DOHH2 (cell line): ENCODE data around the gene OSBPL1A.

Experiments used
- H3F3A ChIP-seq: fragments of 200-600 bp; sonication (generic), shearing (Covaris generic); 2 replicates; pipeline ENCODE4 v1.6.0; 2016; ENCODE audit warnings: antibody characterized with exemption, mild to moderate bottlenecking; ENCODE audit not compliant: control insufficient read depth, insufficient read depth
- H3K27ac ChIP-seq: fragments of 200-600 bp; sonication (generic); 2 replicates; pipeline ENCODE4 v1.5.1; 2014; ENCODE audit warnings: low read depth, mild to moderate bottlenecking, low read length, moderate library complexity
- H3K27me3 ChIP-seq: fragments of 200-600 bp; sonication (generic); 2 replicates; pipeline ENCODE4 v1.6.1; 2014; ENCODE audit warnings: mild to moderate bottlenecking, low read length, mixed read lengths; ENCODE audit not compliant: control insufficient read depth
- H3K36me3 ChIP-seq: fragments of 200-600 bp; sonication (generic); 2 replicates; pipeline ENCODE4 v1.6.1; 2014; ENCODE audit warnings: mild to moderate bottlenecking, low read length, moderate library complexity, mixed read lengths; ENCODE audit not compliant: control insufficient read depth
- H3K4me1 ChIP-seq: fragments of 200-600 bp; sonication (generic); 2 replicates; pipeline ENCODE4 v1.6.1; 2014; ENCODE audit warnings: mild to moderate bottlenecking, low read length, mixed read lengths; ENCODE audit not compliant: control insufficient read depth
- H3K4me2 ChIP-seq: fragments of 200-600 bp; sonication (generic); 2 replicates; pipeline ENCODE4 v1.6.0; 2014; ENCODE audit warnings: mild to moderate bottlenecking, low read length, moderate library complexity
- H3K4me3 ChIP-seq: fragments of 200-600 bp; sonication (generic); 2 replicates; pipeline ENCODE4 v1.5.1; 2014; ENCODE audit warnings: mild to moderate bottlenecking, low read length, mixed read lengths
- H3K79me2 ChIP-seq: fragments of 200-600 bp; sonication (generic); 2 replicates; pipeline ENCODE4 v1.6.1; 2014; ENCODE audit warnings: mild to moderate bottlenecking, low read length, mixed read lengths; ENCODE audit not compliant: control insufficient read depth
- H3K9me2 ChIP-seq: fragments of 200-600 bp; sonication (generic); replicated peaks from 2 replicates; pipeline ENCODE4 v1.6.1; 2014; ENCODE audit warnings: mild to moderate bottlenecking, low read length, mixed read lengths; ENCODE audit not compliant: control insufficient read depth
- H3K9me3 ChIP-seq: fragments of 200-600 bp; sonication (generic); 2 replicates; pipeline ENCODE4 v1.6.1; 2014; ENCODE audit warnings: antibody characterized with exemption, low read length, mixed read lengths; ENCODE audit not compliant: control insufficient read depth, insufficient read depth
- H4K20me1 ChIP-seq: fragments of 200-600 bp; sonication (generic); 2 replicates; pipeline ENCODE4 v1.6.0; 2014; ENCODE audit warnings: low read depth, mild to moderate bottlenecking, antibody characterized with exemption, low read length, moderate library complexity; ENCODE audit not compliant: control insufficient read depth, insufficient read depth
- EZH2phosphoT487 ChIP-seq: fragments of 200-600 bp; sonication (generic); IDR thresholded peaks from 2 replicates; pipeline ENCODE4 v1.6.1; 2017; ENCODE audit warnings: borderline replicate concordance, mild to moderate bottlenecking, antibody characterized with exemption, low read length, moderate library complexity, mixed read lengths
- TF ChIP-seq, protein P1 (sequence below): fragments of 200-600 bp; sonication (generic); IDR thresholded peaks from one replicate; pipeline ENCODE4 v1.5.1; 2014; ENCODE audit warnings: antibody characterized with exemption, mild to moderate bottlenecking, low read depth, low read length; ENCODE audit not compliant: poor library complexity, severe bottlenecking

Gene OSBPL1A

DNA sequence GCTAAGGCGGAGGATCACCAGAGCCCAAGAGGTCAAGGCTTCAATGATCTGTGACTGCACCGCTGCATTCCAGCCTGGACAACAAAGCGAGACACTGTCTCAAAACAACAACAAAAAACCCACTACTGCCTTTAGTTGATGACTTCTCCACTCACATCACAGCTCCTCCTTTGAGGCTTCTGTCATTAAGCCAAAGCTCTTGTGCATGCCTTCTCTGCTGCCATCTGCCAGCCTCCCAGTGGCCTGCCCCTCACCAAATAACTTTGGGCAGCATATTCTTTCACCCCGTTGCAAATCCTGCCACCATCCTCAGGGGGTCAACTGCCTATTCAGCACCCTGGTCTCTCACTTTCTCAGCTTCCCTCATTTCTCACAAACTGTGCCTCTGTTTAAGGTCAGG lies 27.5 kb downstream of the OSBPL1A start:
- TF ChIP-seq EZH2phosphoT487, result no peak
- TF ChIP-seq, protein P1, sequence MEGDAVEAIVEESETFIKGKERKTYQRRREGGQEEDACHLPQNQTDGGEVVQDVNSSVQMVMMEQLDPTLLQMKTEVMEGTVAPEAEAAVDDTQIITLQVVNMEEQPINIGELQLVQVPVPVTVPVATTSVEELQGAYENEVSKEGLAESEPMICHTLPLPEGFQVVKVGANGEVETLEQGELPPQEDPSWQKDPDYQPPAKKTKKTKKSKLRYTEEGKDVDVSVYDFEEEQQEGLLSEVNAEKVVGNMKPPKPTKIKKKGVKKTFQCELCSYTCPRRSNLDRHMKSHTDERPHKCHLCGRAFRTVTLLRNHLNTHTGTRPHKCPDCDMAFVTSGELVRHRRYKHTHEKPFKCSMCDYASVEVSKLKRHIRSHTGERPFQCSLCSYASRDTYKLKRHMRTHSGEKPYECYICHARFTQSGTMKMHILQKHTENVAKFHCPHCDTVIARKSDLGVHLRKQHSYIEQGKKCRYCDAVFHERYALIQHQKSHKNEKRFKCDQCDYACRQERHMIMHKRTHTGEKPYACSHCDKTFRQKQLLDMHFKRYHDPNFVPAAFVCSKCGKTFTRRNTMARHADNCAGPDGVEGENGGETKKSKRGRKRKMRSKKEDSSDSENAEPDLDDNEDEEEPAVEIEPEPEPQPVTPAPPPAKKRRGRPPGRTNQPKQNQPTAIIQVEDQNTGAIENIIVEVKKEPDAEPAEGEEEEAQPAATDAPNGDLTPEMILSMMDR, result no peak
- Histone ChIP-seq H3F3A (no peaks in the 10 kb centered on the region), H3K27ac (no peak overlapping the region), H3K9me3 (no peaks in the 10 kb centered on the region), H3K27me3 (no peaks in the 10 kb centered on the region), H3K36me3 (no peaks in the 10 kb centered on the region), H4K20me1 (no peaks in the 10 kb centered on the region), H3K4me1 (no peaks in the 10 kb centered on the region), H3K4me3 (no peak overlapping the region), H3K9me2 (no peaks in the 10 kb centered on the region), H3K79me2 (no peaks in the 10 kb centered on the region), H3K4me2 (no peak overlapping the region)

DNA sequence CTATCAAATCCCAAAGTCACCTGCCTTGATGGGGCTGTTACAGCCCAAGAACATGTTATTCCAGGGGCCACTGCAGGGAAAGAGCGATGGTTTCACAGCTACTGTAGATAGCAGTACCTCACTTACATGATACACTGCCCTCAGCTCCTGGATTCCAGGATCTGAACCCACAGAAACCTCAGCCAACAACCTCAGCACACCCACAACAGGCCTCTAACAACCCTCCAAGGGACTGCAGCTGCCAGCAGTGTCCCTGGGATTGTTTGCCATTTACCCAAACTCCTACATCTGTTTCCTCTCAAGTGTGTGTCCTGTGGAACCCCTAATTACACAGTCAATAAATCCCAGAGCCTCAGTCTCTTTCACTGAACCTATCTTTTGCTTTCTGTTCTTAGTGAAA lies 28.2 kb downstream of the OSBPL1A start:
- TF ChIP-seq, protein P1, result no peak
- no peak for TF ChIP-seq EZH2phosphoT487
- H3K4me1 ChIP-seq, result no peaks in the 10 kb centered on the region
- no peak overlapping the region for H3K27ac ChIP-seq
- H3K4me2 ChIP-seq, result no peak overlapping the region
- no peaks in the 10 kb centered on the region for H3F3A ChIP-seq
- H3K27me3 ChIP-seq, result no peaks in the 10 kb centered on the region
- H3K9me3 ChIP-seq, result no peaks in the 10 kb centered on the region
- no peaks in the 10 kb centered on the region for H4K20me1 ChIP-seq
- no peaks in the 10 kb centered on the region for H3K79me2 ChIP-seq
- no peaks in the 10 kb centered on the region for H3K36me3 ChIP-seq
- H3K9me2 ChIP-seq, result no peaks in the 10 kb centered on the region
- no peak overlapping the region for H3K4me3 ChIP-seq

DNA sequence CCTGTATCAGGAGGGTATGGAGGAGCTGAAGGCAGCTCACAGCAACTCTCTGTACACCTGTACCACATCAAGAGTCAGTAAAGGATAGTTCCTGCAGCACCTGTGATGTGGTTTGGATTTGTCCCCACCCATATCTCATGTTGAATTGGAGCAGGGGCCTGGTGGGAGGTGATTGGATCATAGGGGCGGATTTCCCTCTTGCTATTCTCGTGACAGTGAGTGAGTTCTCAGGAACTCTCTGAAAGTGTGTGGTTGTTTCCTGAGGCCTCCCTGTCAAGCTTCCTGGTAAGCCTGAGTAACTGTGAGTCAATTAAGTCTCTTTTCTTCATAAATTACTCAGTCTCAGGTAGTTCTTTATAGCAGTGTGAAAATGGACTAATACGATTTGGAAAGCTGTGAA lies 28.9 kb downstream of the OSBPL1A start:
- Histone ChIP-seq H3K4me2 (no peak overlapping the region), H4K20me1 (no peaks in the 10 kb centered on the region), H3K79me2 (no peaks in the 10 kb centered on the region), H3K9me2 (no peaks in the 10 kb centered on the region), H3K4me3 (no peak overlapping the region), H3K27ac (no peak overlapping the region), H3K36me3 (no peaks in the 10 kb centered on the region), H3F3A (no peaks in the 10 kb centered on the region), H3K4me1 (no peaks in the 10 kb centered on the region), H3K27me3 (no peaks in the 10 kb centered on the region), H3K9me3 (no peaks in the 10 kb centered on the region)
- TF ChIP-seq, protein P1, result no peak
- no peak for TF ChIP-seq EZH2phosphoT487

DNA sequence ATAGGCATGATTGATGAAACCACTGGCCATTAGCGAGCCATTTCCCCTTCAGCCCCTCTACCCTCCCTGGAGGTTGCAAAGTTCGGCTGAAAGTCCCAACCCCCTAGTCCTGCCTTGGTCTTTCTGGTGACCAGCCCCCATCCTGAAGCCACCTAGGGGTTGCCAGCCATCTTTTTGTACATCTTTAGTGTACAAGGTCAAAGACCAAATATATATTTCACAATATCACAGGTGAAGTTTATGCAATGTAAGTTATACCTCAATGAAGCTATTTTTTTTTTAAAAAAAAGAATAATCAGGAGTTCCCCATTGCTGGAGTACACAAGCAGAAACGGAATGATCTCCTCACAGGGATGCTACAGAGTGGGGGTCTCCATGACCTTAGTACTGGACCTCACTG lies 31.3 kb downstream of the OSBPL1A start:
- H4K20me1 ChIP-seq, result no peaks in the 10 kb centered on the region
- H3K4me3 ChIP-seq, result no peak overlapping the region
- no peaks in the 10 kb centered on the region for H3K4me1 ChIP-seq
- no peak for TF ChIP-seq EZH2phosphoT487
- TF ChIP-seq, protein P1, result no peak
- no peaks in the 10 kb centered on the region for H3K9me2 ChIP-seq
- H3K9me3 ChIP-seq, result no peaks in the 10 kb centered on the region
- H3K79me2 ChIP-seq, result no peaks in the 10 kb centered on the region
- no peaks in the 10 kb centered on the region for H3F3A ChIP-seq
- no peak overlapping the region for H3K4me2 ChIP-seq
- H3K36me3 ChIP-seq, result no peaks in the 10 kb centered on the region
- no peak overlapping the region for H3K27ac ChIP-seq
- H3K27me3 ChIP-seq, result peaks cover 4% of the 10 kb centered on the region; the same call in 1 of the 2 replicates
